Thyroid gland (tissue), 4 donors: ENCODE results near the gene RALY.

Source experiments
- CTCF ChIP-seq, 6 experiments: fragments of 200-600 bp in 3 of 6; fragments of 450-650 bp in 3 of 6; sonication (generic) in 3 of 6; IDR thresholded peaks; one replicate each; pipeline ENCODE4 v1.5.1; 2016 to 2019; ENCODE audit warnings: antibody characterized with exemption in 6 of 6, mild to moderate bottlenecking in 2 of 6, inconsistent platforms in 1 of 6, moderate library complexity in 1 of 6
- POLR2A ChIP-seq, 2 donors: fragments of 450-650 bp; IDR thresholded peaks; one replicate each; pipeline ENCODE4 v1.6.1; 2017; ENCODE audit warnings: antibody characterized with exemption in 2 of 2, mild to moderate bottlenecking in 2 of 2, moderate library complexity in 1 of 2

DNA sequence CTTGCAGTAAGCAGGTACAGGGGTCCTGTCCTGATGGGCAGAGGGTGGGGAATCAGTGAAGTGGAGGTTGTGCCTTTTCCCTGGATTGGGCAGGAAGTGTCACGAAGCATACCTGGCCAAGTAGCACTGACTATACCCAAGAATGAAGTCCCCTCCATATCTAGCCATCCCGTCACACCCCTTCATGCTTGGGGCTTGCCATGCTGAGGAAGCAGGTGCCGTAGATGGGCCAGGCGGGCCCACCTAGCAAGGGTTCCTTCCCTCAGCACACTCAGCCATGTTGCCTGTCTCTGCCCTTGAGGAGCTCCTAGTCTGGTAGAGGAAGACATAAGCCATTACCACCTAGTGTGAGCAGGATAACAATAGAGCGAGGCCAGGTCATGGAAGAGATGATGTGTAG lies 84.8 kb downstream of the RALY start:
- TF ChIP-seq CTCF (IDR thresholded peaks at IDR 0.05) = no peak
- TF ChIP-seq POLR2A (IDR thresholded peaks at IDR 0.05) = no peak
